GM21515 (cell line): ENCODE results near the gene PTPRD.

Experiments used
- ATAC-seq: cut with Tn5 transposase; IDR thresholded peaks from one replicate; pipeline ENCODE4 v1.9.1; 2021; ENCODE audit not compliant: unreplicated experiment

Gene PTPRD

GRCh38 chr9:8514760-8515159 lies 2098.0 kb downstream of the PTPRD start:
- no peak for ATAC-seq

GRCh38 chr9:8508671-8509290 lies 2104.0 kb downstream of the PTPRD start:
- ATAC-seq = no peak

GRCh38 chr9:8494571-8494970 lies 2118.2 kb downstream of the PTPRD start:
- ATAC-seq = no peak

- ATAC-seq = no peak
Measured at GRCh38 chr9:8492679-8493078, 2120.1 kb downstream of the PTPRD start.

GRCh38 chr9:8492024-8492423 lies 2120.8 kb downstream of the PTPRD start:
- ATAC-seq = no peak

- no peak for ATAC-seq
Measured at GRCh38 chr9:8491563-8491962, 2121.2 kb downstream of the PTPRD start.

- no peak for ATAC-seq
Measured at GRCh38 chr9:8489835-8490234, 2123.0 kb downstream of the PTPRD start.

- ATAC-seq = no peak
Measured at GRCh38 chr9:8486095-8486494, 2126.7 kb downstream of the PTPRD start.

- ATAC-seq = no peak
Measured at GRCh38 chr9:8484597-8485191, 2128.1 kb downstream of the PTPRD start.

GRCh38 chr9:8477450-8477849 lies 2135.4 kb downstream of the PTPRD start:
- ATAC-seq = no peak

- no peak for ATAC-seq
Measured at GRCh38 chr9:8474937-8475336, 2137.9 kb downstream of the PTPRD start.

- ATAC-seq = no peak
Measured at GRCh38 chr9:8473244-8474020, 2139.4 kb downstream of the PTPRD start.

GRCh38 chr9:8468045-8468637 lies 2144.7 kb downstream of the PTPRD start:
- no peak for ATAC-seq

- no peak for ATAC-seq
Measured at GRCh38 chr9:8457816-8458215, 2155.0 kb downstream of the PTPRD start.

GRCh38 chr9:8457055-8457454 lies 2155.7 kb downstream of the PTPRD start:
- no peak for ATAC-seq

GRCh38 chr9:8456344-8456743 lies 2156.5 kb downstream of the PTPRD start:
- no peak for ATAC-seq

- no peak for ATAC-seq
Measured at GRCh38 chr9:8450810-8451545, 2161.8 kb downstream of the PTPRD start.

GRCh38 chr9:8448226-8448625 lies 2164.6 kb downstream of the PTPRD start:
- no peak for ATAC-seq

- no peak for ATAC-seq
Measured at GRCh38 chr9:8447601-8448000, 2165.2 kb downstream of the PTPRD start.

- no peak for ATAC-seq
Measured at GRCh38 chr9:8437876-8438275, 2174.9 kb downstream of the PTPRD start.

GRCh38 chr9:8437259-8437658 lies 2175.5 kb downstream of the PTPRD start:
- no peak for ATAC-seq
